GM21360 (cell line): Measurements from ENCODE around the gene NRG4.
"Not testable (repeated sequence)": the region's sequence is repeated elsewhere in the genome, so short reads cannot be mapped to it uniquely, and the experiment has no call there.

ENCODE experiments used
- ATAC-seq: cut with Tn5 transposase; IDR thresholded peaks from one replicate; pipeline ENCODE4 v1.9.1; 2021; ENCODE audit warnings: mild to moderate bottlenecking, moderate library complexity; ENCODE audit not compliant: unreplicated experiment

Gene NRG4

DNA sequence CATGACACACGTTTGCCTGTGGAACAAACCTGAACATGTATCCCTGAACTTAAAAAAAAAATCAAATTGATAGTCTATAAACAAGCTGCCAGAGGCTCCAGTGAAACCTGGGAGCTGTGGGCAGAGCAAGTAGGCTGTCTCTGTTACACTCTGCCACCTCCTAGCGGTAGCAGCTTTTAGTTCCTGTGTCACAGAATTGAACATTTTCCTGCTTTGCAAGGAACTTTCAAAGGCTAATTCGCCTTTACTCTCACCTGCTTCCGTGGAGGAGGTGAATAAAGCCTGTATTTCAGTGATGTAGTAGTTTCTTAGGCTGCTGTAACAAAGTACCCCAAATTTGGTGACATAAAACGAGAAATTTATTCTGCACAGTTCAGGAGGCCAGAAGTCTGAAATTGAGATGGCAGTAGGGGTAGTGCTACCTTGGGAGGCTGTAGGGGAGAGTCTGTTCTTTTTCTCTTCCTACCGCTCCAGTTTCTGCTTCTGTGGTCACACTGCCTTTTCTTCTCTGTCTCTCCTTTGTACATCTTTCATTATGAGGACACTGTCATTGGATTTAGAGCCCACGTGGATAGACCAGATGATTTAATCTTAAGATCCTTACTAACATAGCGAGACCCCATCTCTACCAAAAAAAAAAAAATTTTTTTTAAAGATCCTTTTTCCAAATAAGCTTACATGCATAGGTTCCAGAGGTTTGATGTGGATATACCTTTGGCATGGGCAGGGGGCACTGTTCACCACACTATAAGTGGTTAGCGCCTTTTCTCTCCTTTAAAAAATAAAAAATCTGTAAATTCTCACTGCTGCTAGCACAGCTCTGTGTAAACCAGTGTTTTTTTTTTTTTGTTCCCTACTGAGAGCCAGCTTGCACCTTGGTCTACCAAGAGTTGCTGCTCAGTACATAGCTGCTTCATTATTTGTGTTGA lies 83.3 kb downstream of the NRG4 start:
- ATAC-seq = no peak

DNA sequence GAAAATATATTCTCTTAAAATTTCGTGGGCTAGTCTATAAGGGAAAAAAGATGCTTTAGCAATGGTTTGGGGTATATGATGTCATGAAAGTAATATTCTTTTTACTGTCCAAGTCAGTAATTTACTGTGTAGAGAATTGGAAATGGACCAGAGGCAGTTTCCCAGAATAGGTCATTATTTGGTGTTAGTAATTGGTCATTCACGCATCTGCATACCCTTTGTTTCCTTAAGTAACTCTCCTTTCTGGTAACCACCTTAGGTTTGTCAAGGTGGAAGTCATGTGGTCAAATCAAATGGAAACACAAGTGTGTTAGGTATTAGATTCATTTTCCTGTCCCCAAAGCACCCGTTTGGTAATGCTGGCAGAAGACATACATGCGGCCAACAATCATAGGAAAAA lies 84.6 kb downstream of the NRG4 start:
- ATAC-seq = no peak

DNA sequence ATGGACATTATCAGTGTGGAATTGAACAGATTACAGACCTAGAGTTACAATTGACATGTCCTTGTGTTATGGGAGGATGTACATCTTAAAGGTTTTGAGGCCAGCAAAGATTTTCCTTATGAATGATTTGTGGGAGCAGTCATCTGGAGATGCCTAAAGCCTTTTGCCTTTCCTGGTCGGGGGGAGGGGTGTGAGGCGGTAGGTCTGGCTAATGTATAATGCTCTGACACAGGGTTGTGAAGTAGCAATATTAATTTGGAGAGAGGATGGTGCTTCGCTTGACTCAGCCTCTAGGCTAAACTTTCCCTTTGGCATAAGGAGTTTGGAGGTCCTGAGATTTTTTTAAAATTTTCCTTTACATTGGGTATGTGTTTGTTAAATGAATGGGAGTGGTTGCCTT lies 85.3 kb downstream of the NRG4 start:
- no peak for ATAC-seq

DNA sequence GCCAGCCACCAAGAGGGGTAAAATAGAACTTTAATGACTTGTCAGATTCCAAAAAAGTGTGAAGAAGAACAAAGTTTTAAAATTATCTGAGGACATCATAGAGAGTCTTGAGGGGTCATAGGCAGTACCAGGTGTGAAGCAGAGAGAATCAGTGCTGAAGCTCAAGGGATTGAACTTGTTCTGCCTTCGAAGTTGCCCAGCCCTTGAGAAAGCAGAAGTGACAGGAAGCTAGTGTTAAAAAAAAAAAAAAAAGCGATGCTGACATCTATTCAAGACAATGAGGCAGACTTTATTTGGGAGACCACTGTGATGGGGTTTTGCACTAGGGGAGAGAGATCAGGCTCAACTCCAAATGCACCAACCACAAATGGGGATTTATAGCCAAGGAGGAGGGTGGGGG lies 86.8 kb downstream of the NRG4 start:
- ATAC-seq = no peak

DNA sequence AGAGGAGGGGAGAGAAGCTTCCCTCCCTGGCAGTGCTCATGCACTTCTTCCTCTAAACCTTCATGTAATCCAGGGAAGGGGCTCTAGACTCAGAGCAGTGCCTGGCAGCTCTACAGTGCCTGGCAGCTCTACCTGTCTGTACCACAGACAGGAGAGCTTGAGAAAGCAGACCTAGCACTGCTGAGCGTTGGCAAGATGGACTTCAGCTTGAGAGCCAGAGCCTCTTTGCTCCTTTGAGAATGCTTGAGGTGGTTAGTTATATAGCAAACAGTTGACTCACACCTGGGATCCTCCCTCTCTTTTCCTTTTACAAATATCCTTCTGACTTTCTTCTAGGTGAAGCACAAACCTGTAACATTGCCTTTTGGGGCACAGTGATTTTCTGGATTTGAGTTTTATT lies 87.6 kb downstream of the NRG4 start:
- no peak for ATAC-seq

DNA sequence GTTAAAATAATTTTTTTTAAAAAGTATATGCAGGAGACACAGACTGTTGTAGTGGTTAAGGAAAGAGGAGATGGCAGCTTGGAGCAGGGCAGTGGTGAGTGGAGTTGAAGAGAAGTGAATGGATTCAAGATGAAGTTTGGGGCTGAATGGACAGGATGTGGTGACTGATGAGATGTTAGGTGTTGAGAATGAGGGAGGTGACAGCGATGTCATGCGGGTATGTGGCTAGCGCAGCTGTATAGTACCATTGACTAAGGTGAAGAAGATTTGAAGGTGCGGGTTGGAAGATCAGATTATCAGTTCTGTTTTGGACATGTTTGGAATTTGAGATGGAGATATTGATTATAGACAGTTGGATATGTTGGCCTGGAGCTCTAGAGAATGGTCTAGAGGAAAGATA lies 88.5 kb downstream of the NRG4 start:
- no peak for ATAC-seq

DNA sequence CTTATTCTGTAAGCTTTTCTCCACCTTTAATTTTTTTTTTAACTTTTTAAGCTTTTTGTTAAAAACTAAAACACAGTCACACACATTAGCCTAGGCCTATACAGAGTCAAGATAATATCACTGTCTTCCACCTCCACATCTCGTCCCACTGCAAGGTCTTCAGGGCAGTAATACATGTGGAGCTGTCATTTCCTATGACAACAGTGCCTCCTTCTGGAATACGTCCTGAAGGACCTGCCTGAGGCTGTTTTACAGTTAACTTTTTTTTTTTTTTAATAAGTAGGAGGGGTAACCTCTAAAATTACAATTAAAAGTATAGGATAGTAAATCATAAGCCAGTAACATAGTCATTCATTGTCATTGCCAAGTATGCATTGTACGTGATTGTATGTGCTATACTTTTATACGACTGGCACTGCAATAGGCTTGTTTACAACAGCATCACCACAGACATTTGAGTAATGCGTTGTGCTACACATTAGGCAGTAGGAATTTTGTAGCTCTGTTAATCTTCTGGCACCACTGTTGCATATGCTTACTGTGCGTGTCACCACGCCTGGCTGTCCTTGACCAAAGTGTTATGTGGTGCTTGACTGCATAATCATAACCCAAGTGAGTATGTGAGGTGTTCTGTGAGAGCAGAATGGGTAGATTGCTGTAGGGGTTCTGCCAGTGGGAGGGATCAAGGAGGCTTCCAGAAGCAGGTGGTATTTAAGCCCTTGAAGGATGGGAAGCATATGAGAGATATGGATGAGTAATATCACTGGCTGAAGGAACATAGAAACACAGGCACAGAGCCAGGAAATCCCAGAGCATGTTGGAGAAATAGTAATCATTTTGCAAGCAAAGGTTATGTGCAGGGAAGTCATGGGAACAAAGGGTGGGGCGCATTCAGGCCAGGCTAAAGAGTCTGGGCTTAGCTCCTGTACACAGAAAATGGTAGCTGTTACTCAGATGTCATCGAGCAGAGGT lies 90.2 kb downstream of the NRG4 start:
- ATAC-seq = no peak

DNA sequence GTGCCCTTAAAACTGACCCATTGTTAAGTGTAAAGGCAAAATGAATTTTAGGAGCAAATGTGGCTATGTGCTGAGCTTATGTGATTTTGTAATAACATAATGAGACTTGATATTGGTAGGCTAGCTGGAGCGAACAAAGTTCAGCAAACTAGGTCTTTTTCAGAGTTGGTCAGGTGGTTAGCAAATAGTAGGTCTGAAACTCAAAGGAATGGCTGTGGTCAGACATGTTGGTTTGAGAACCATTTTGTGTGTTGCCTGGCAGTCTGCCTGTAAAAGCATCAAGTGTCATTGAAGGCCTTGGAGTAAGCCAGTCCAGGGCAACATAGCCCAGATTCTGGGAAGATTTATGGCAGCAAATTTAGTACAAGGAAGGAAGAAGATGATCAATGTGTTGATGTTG lies 92.1 kb downstream of the NRG4 start:
- no peak for ATAC-seq

DNA sequence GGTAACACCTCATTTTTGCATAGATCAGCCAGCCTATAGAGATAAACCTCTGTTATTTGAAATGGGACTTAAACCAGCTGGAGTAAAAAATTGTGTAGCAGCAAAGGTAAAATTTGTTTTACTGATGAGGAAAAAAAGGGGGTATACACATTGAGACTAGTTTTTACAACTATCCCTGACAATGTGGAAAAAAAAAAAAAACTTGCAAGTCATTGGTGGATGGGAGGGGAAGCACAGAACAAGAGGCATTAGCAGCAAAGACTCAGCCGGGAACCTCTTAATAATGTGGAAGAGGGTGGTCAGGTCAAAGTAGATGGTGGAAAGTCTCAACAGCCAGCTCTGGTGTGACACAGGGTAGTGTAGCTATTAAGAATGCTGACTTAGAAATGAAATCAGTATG lies 94.1 kb downstream of the NRG4 start:
- ATAC-seq = no peak

DNA sequence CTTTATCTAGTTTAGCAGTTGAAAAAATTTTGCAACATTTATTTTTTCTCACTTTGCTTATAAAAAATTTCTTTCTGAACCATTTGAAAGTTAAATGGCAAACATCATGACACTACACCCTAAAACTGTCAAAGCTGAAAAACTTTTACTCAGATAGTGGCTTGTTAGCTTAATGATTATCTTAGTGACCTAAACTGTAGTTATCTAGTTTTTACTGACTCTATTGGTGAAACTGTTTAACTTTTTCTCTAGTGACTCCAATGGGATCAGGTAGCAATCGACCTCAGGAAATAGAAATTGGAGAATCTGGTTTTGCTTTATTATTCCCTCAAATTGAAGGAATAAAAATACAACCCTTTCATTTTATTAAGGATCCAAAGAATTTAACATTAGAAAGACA lies 95.2 kb downstream of the NRG4 start:
- ATAC-seq = no peak

DNA sequence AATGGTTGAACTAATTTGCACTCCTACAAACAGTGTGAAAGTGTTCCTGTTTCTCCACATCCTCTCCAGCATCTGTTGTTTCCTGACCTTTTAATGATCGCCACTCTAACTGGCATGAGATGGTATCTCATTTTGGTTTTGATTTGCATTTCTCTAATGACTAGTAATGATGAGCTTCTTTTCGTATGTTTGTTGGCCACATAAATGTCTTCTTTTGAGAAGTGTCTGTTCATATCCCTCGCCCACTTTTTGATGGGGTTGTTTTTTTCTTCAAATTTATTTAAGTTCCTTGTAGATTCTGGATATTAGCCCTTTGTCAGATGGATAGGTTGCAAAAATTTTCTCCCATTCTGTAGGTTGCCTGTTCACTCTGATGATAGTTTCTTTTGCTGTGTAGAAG lies 101.9 kb downstream of the NRG4 start:
- not testable (repeated sequence) for ATAC-seq

DNA sequence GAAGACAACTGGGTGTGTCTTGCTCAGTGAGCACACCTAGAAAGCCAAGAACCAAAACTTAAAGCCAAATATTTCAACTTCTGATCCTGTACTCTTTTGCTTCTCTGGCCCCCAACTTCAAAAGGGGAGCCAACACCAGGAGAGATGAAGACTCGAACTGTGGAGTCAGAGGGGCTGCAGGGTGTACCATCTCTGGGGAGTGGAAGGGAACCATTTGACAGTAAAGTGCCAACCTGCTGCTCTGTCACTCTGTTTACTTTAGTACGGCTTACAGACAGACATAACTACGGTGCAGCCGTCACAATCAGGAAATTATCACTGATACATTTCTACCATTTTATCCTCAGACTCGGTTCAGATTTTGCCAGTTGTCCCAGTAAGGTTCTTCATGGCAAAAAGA lies 107.0 kb downstream of the NRG4 start:
- ATAC-seq = no peak

DNA sequence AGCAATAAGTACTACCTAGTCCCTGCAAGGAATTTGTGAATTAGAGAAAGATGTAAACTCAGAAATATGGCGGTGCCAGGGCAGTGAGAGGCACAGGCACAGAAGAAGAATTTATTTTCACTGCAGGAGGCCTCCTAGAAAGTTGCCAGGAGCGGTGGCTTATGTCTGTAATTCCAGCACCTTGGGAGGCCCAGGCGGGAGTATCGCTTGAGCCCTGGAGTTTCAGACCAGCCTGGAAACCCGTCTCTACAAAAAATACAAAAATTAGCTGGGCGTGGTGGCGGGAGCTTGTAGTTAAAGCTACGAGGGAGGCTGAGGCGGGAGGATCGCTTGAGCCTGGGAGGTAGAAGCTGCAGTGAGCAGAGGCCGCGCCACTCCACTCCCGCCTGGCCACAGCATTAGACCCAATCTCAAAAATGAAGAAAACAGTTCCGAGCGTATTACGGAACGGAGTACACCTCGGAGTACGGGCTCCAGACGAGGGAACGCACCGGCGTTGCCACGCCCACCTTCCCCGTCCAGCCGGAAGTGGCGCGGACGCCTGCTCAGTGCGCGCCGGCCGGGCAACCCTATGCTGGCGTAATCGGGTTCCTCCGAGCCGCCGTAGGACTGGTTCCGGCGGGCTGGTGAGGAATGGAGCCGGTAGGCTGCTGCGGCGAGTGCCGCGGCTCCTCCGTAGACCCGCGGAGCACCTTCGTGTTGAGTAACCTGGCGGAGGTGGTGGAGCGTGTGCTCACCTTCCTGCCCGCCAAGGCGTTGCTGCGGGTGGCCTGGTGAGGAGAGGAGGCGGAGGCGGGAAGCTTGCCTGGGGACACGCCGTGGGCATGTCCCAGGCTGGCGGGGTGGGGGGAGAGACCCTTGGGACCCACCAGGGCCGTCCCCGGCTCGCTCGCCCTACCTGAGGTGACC lies 108.6 kb downstream of the NRG4 start, which contains the start of gene FBXO22:
TSS of gene FBXO22 (plus strand) at position 548 of the 909 bp plus-strand sequence. CDS start at position 634, 86 bp downstream.
- peak; percentile 90 for ATAC-seq

DNA sequence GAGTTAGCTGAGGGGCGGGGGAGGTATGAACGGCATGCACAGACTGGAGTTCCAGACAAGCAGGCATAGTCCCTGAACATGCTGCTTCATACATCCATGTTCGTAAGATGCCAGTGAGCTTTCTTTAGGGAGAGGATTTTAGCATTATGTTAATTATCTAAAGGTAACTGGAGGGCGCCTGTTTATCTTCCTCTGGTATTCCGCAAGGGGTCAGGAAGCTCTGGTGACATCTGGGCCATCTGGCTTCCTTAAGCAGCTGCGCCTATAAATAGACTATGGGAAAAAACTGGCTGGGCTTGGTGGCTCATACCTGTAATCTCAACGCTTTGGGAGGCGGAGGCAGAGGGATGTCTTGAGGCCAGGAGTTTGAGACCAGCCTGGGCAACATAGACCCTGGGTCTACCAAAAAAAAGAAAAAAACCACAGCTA lies 110.1 kb downstream of the NRG4 start:
- no peak for ATAC-seq

DNA sequence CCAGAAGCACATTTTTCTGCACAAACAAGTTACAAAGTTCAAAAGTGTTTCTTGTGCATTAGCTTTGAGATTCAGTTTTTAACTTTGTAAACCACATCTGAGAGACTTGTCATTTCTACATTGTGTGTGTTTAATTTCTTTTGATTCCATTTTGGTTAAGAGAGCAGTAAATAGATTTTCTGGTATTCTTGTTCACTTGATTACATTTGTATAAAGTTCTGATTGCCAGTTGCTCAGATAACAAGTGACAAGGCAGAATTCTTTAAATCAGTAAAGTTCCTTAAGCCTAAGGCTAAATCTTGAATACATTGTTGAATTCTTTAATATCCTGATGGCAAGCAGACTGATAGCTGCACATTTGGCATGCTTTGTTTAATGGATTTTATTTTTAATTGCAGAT lies 111.6 kb downstream of the NRG4 start:
- no peak for ATAC-seq

DNA sequence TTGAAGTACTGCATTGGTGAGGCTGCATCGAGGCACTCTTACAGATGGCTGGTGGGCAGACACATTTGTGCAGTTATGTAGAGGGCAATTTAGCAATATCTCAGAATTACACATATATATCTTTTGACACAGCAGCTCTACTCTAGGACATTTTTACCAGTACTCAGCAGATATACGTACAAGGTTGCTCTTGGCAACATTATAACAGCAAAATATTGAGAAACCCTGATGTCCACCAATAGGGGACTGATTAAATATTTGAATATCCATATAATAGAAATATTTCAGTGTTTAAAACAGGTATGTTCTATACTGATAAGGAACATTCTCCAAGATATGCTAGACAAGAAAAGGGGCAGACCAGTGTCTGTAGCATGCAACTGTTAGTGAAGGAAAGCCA lies 116.5 kb downstream of the NRG4 start:
- ATAC-seq = no peak

DNA sequence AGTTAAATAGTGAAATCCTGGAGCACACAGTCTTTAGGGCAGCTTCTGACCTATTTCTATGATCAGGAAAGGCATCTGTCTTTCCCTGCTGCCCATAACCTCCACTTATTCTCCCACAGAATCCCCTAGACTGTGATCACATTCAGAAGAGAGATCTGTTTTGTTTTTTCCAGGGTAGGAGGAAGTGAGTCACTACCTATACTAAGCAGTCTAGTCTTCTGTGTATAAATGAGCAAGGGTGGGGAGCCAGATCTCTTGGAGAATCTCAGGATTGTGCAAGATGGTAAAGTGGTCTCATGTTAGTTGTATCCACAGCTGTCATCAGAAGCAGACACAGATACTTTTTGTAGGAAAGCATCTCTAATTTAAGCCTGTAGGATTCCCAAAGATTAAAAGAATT lies 120.3 kb downstream of the NRG4 start:
- ATAC-seq = no peak
